Heart left ventricle (tissue), 13 donors: ENCODE measurements around the gene SMDT1.

Experiments
- POLR2A ChIP-seq, 2 donors: fragments of 450-650 bp; IDR thresholded peaks; one replicate each; pipeline ENCODE4 v1.6.1; 2017; ENCODE audit warnings: antibody characterized with exemption in 2 of 2, mild to moderate bottlenecking in 2 of 2, moderate library complexity in 2 of 2
- TF ChIP-seq, protein P1 (sequence below), 12 donors: fragments of 200-600 bp; sonication (generic) in 4 of 12; IDR thresholded peaks; one replicate each; pipeline versions ENCODE4 v1.5.0 to v1.8.0; 2018 to 2022; ENCODE audit warnings: antibody characterized with exemption in 12 of 12, mild to moderate bottlenecking in 5 of 12
- donor health status: ischemic (EF 13 %, LVEDD 7.1; RV severe dilation, severe dysfunction).
- donor health status: DM: no; HTN: yes; CAD: no.
- donor health status: DM: no; HTN: no; CAD: no.
- donor health status: ischemic (EF 25% LVEDD 6.9; RV normal size, moderate dysfunction).
- donor health status: ischemic (EF 25% LVEDD 5.7; RV mildly dilated, moderate dysfunction).
- donor health status: ischemic (EF 35%, LVEDD 5.7; RV mildly dilated, moderate dysfunction).
- donor health status: nonischemic (EF 11% LVEDD 7.7; RV severe dilation, severe dysfunction).
- donor health status: DM: yes; HTN: yes; CAD: no.
- donor health status: PGD.
- donor health status: ischemic (EF 29% LVEDD 5.4; RV normal size, mild dysfunction).
- donor health status: nonischemic (EF 23%, LVEDD 6.1; RV moderate dilation, normal function).

DNA sequence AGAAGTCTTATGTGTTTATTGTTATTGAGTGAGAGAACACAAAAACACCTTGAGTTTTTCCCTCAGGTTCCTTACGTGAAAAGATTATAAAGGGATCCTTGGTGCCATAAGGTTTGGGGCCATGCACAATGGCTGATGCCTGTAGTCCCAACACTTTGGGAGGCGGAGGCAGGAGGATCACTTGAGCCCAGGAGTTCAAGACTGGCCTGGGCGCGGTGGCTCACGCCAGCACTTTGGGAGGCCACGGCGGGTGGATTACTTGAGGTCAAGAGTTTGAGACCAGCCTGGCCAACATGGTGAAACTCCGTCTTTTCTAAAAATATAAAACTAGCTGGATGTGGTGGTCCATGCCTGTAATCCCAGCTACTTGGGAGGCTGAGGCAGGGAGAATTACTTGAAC is 5.4 kb downstream of the SMDT1 start:
- TF ChIP-seq, protein P1, sequence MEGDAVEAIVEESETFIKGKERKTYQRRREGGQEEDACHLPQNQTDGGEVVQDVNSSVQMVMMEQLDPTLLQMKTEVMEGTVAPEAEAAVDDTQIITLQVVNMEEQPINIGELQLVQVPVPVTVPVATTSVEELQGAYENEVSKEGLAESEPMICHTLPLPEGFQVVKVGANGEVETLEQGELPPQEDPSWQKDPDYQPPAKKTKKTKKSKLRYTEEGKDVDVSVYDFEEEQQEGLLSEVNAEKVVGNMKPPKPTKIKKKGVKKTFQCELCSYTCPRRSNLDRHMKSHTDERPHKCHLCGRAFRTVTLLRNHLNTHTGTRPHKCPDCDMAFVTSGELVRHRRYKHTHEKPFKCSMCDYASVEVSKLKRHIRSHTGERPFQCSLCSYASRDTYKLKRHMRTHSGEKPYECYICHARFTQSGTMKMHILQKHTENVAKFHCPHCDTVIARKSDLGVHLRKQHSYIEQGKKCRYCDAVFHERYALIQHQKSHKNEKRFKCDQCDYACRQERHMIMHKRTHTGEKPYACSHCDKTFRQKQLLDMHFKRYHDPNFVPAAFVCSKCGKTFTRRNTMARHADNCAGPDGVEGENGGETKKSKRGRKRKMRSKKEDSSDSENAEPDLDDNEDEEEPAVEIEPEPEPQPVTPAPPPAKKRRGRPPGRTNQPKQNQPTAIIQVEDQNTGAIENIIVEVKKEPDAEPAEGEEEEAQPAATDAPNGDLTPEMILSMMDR (IDR thresholded peaks at IDR 0.05) = no peak
- no peak for TF ChIP-seq POLR2A (IDR thresholded peaks at IDR 0.05)
